GM12878 (cell line): ENCODE results near the gene PDZD2. TPM values are rescaled to one million over a fixed set of nuclear protein-coding genes. Genes with fewer than 3 reads are reported as not detected.

ENCODE experiments used
- ATAC-seq: fragments of 200-7000 bp; cut with Tn5 transposase; 3 replicates; pipeline ENCODE4 v1.9.1; 2020; ENCODE audit warnings: mild to moderate bottlenecking, moderate library complexity
- BruUV-seq: library from RNA; stranded (reverse); fragments of 400-500 nt; replicated peaks from 2 replicates; lab custom pipeline; 2021; lab: Mats Ljungman, UMichigan
- CTCF ChIA-PET: fragments of 300-600 bp; sonication (Branson Sonifier 250); formaldehyde crosslinking; extraction: SDS; loops from one replicate; lab custom pipeline; 2021; ENCODE audit warnings: inconsistent platforms; lab: Yijun Ruan, JAX
- POLR2A ChIA-PET: fragments of 350-600 bp; formaldehyde crosslinking; extraction: SDS; loops from one replicate; lab custom pipeline; 2021; ENCODE audit warnings: inconsistent platforms; lab: Charles Lee
- RAD21 ChIA-PET: fragments of 300-600 bp; sonication (Branson Sonifier 250); formaldehyde crosslinking; loops from one replicate; lab custom pipeline; 2023; ENCODE audit warnings: antibody characterized with exemption; ENCODE audit not compliant: unreplicated experiment; lab: Charles Lee
- SMC1A ChIA-PET: fragments of 300-600 bp; sonication (Branson Sonifier 250); formaldehyde crosslinking; loops from one replicate; lab custom pipeline; 2023; ENCODE audit not compliant: unreplicated experiment, uncharacterized antibody; lab: Charles Lee
- DNase-seq: peaks from one replicate; pipeline ENCODE4 v3.0.0-alpha.2; 2011; ENCODE audit warnings: low read depth, low spot score
- FAIRE-seq: peaks from 3 replicates; lab custom pipeline; 2011; peaks lifted over from hg19 to GRCh38; lab: Jason Lieb, UNC
- H2AFZ ChIP-seq: 2 replicates; pipeline ENCODE4 v1.6.0; 2011; ENCODE audit warnings: low read depth, low read length, control low read depth; ENCODE audit not compliant: control insufficient read depth
- H3K27ac ChIP-seq: 2 replicates; pipeline ENCODE4 v1.5.1; 2011; ENCODE audit warnings: control low read depth; ENCODE audit not compliant: control insufficient read depth, insufficient read depth
- H3K27me3 ChIP-seq, 2 experiments: replicated peaks in 1 of 2; 2 replicates each; pipeline versions ENCODE4 v1.6.0 to v1.6.1; 2011; ENCODE audit warnings: low read length in 1 of 2; ENCODE audit not compliant: control insufficient read depth in 2 of 2, insufficient read depth in 2 of 2
- H3K36me3 ChIP-seq, 2 experiments: 2 replicates each; pipeline ENCODE4 v1.5.1; 2011; ENCODE audit warnings: low read length in 1 of 2; ENCODE audit not compliant: control insufficient read depth in 2 of 2, insufficient read depth in 2 of 2
- H3K4me1 ChIP-seq: 2 replicates; pipeline ENCODE4 v1.6.1; 2011; ENCODE audit warnings: mild to moderate bottlenecking, low read length, moderate library complexity, mixed read lengths; ENCODE audit not compliant: control insufficient read depth, insufficient read depth
- H3K4me2 ChIP-seq: 2 replicates; pipeline ENCODE4 v1.6.0; 2011; ENCODE audit warnings: control low read depth; ENCODE audit not compliant: control insufficient read depth, insufficient read depth
- H3K4me3 ChIP-seq: fragments of 200-600 bp; sonication (generic); 2 replicates; pipeline ENCODE4 v1.5.1; 2016
- H3K79me2 ChIP-seq: 2 replicates; pipeline ENCODE4 v1.6.0; 2011; ENCODE audit warnings: low read length; ENCODE audit not compliant: control insufficient read depth, insufficient read depth
- H3K9ac ChIP-seq: 2 replicates; pipeline ENCODE4 v1.8.0; 2011; ENCODE audit warnings: low read length, control low read depth, mixed read lengths; ENCODE audit not compliant: control insufficient read depth, insufficient read depth
- H3K9me3 ChIP-seq: replicated peaks from 3 replicates; pipeline ENCODE4 v1.5.1; 2011; ENCODE audit warnings: mild to moderate bottlenecking, low read length; ENCODE audit not compliant: control insufficient read depth, insufficient read depth
- H4K20me1 ChIP-seq: 2 replicates; pipeline ENCODE4 v1.6.0; 2011; ENCODE audit not compliant: control insufficient read depth, insufficient read depth
- CHD1 ChIP-seq: IDR thresholded peaks from 2 replicates; pipeline ENCODE4 v1.6.1; 2012; ENCODE audit warnings: low read depth, low read length, improper control_type of control experiment
- CUX1 ChIP-seq: IDR thresholded peaks from 2 replicates; pipeline ENCODE4 v1.6.1; 2012; ENCODE audit warnings: improper control_type of control experiment, low read depth, low read length; ENCODE audit not compliant: insufficient replicate concordance
- HDAC2 ChIP-seq: fragments of 200-600 bp; sonication (generic); IDR thresholded peaks from 2 replicates; pipeline ENCODE4 v1.6.1; 2017
- IKZF2 ChIP-seq, 2 experiments: fragments of 450-650 bp; IDR thresholded peaks; 2 replicates each; pipeline ENCODE4 v1.6.1; 2017; ENCODE audit warnings: mild to moderate bottlenecking in 2 of 2, moderate library complexity in 2 of 2
- IRF3 ChIP-seq: fragments of 450-650 bp; IDR thresholded peaks from 2 replicates; pipeline ENCODE4 v1.6.1; 2014; ENCODE audit warnings: mild to moderate bottlenecking
- NFIC ChIP-seq: IDR thresholded peaks from 2 replicates; pipeline ENCODE4 v1.6.1; 2012; ENCODE audit warnings: low read depth, mild to moderate bottlenecking, inconsistent platforms, low read length, moderate library complexity
- NKRF ChIP-seq: fragments of 450-650 bp; conservative IDR thresholded peaks from 2 replicates; pipeline ENCODE4 v1.6.1; 2017; ENCODE audit warnings: mild to moderate bottlenecking, moderate library complexity
- PAX5 ChIP-seq: IDR thresholded peaks from 2 replicates; pipeline ENCODE4 v1.6.1; 2011; ENCODE audit warnings: low read depth, low read length, borderline replicate concordance
- PBX3 ChIP-seq: IDR thresholded peaks from 2 replicates; pipeline ENCODE4 v1.6.1; 2011; ENCODE audit warnings: mild to moderate bottlenecking, low read depth, low read length, moderate library complexity; ENCODE audit not compliant: insufficient replicate concordance
- PML ChIP-seq: IDR thresholded peaks from 2 replicates; pipeline ENCODE4 v1.6.1; 2012; ENCODE audit warnings: low read length, inconsistent platforms
- POLR2A ChIP-seq: IDR thresholded peaks from 2 replicates; pipeline ENCODE4 v1.6.1; 2011; ENCODE audit warnings: low read depth, mild to moderate bottlenecking, low read length
- RELA ChIP-seq: fragments of 450-650 bp; IDR thresholded peaks from 2 replicates; pipeline ENCODE4 v1.8.0; 2014; ENCODE audit warnings: borderline replicate concordance; ENCODE audit not compliant: partially characterized antibody
- SIX5 ChIP-seq: IDR thresholded peaks from 2 replicates; pipeline ENCODE4 v1.6.1; 2011; ENCODE audit warnings: mild to moderate bottlenecking, low read depth, low read length, moderate library complexity; ENCODE audit not compliant: severe bottlenecking
- SUPT20H ChIP-seq: IDR thresholded peaks from 2 replicates; pipeline ENCODE4 v1.6.1; 2011; ENCODE audit warnings: low read depth, mild to moderate bottlenecking, low read length, moderate library complexity, borderline replicate concordance; ENCODE audit not compliant: control insufficient read depth
- TARDBP ChIP-seq: IDR thresholded peaks from 2 replicates; pipeline ENCODE4 v1.6.1; 2016; ENCODE audit warnings: borderline replicate concordance
- ZNF207 ChIP-seq: fragments of 450-650 bp; IDR thresholded peaks from 2 replicates; pipeline ENCODE4 v1.6.1; 2014; ENCODE audit warnings: antibody characterized with exemption, mild to moderate bottlenecking, borderline replicate concordance
- WGBS: methylation state at CpG from one replicate; pipeline ENCODE4 v1.1.6; 2016; ENCODE audit warnings: low lambda C conversion rate; ENCODE audit not compliant: insufficient replicate concordance, insufficient coverage; ENCODE audit errors: missing lambda C conversion rate; 5-methylcytosine and 5-hydroxymethylcytosine counted together
- in situ Hi-C: fragments of 300-500 bp; cut with MboI; formaldehyde crosslinking; loops from 9 replicates; pipeline ENCODE4 v1.14.3; 2018; ENCODE audit warnings: mixed read lengths
- intact Hi-C: fragments of 100-400 bp; cut with micrococcal nuclease; formaldehyde crosslinking; loops from one replicate; pipeline ENCODE4 v1.14.2; 2022; ENCODE audit not compliant: unreplicated experiment
- polyA plus RNA-seq, 11 experiments: library from polyadenylated mRNA; depleted of rRNA in 4 of 11; unstranded in 6 of 11; stranded (reverse) in 5 of 11; fragments of >200 nt; fragmentation: Nextera tagmentation in 4 of 11; fragmentation: Illumina TruSeq in 1 of 11; extraction: Ambion mirVana in 4 of 11; extraction: Trizol in 1 of 11; gene quantifications; 1 replicate in 1 of 11; 2 replicates in 10 of 11; pipeline versions ENCODE4 v1.2.1 to v1.2.3, GENCODE V29; 2011 to 2016; ENCODE audit warnings: inconsistent platforms in 2 of 11, missing spikeins in 2 of 11, low read depth in 1 of 11
- total RNA-seq, 4 experiments: library from RNA; depleted of rRNA in 3 of 4; stranded (reverse); fragments of >200 nt in 3 of 4; fragmentation: Illumina TruSeq in 1 of 4; extraction: Trizol in 1 of 4; gene quantifications; 2 replicates each; pipeline versions ENCODE4 v1.2.1 to v1.2.3, GENCODE V29; 2013 to 2021

Gene PDZD2
- total and polyA plus RNA-seq, 10 of the 15 experiments (the other 5 are each of a cell fraction or from before 2014, with no cell fraction given): 0.01 to 0.58 (median 0.29) TPM; not detected in 3

GRCh38 chr5:32156635-32157034, 517.7 kb downstream of the PDZD2 start:
- in situ Hi-C loops: no loop called here
- ChIA-PET CTCF (interaction anchor here (1.0 kb wide), 1 partner anchor 16 kb away, joined by 3 read pairs; no protein-coding TSS in a partner anchor), POLR2A (interaction anchor here (0.5 kb wide), 1 partner anchor 637 kb away, joined by 3 read pairs; no protein-coding TSS in a partner anchor), RAD21 (no interaction called here), SMC1A (interaction anchor here (0.6 to 1.6 kb wide), 3 partner anchors 9 to 334 kb away, joined by 3 to 4 read pairs (median 4); no protein-coding TSS in a partner anchor)
- Histone ChIP-seq H3K27ac (no peak overlapping the region), H3K79me2 (peaks cover 89% of the 10 kb centered on the region), H3K36me3 (peaks cover 0 to 22% of the 10 kb centered on the region in 2 experiments; a peak in 2 of 4 replicates), H4K20me1 (peaks cover 4% of the 10 kb centered on the region; the same call in 1 of the 2 replicates), H3K4me2 (no peak overlapping the region), H3K27me3 (no peaks in the 10 kb centered on the region), H3K4me1 (peaks cover 36% of the 10 kb centered on the region), H3K4me3 (no peak overlapping the region), H2AFZ (no peak overlapping the region), H3K9me3 (no peaks in the 10 kb centered on the region), H3K9ac (no peak overlapping the region)
- no peak for ATAC-seq
- no peak for FAIRE-seq
- no peak for DNase-seq
- TF ChIP-seq IKZF2 (IDR thresholded peaks at IDR 0.05): no peak
- no peak for TF ChIP-seq CUX1
- no peak for TF ChIP-seq IRF3
- TF ChIP-seq PAX5: no peak
- TF ChIP-seq SUPT20H: no peak
- TF ChIP-seq PML: no peak
- no peak for TF ChIP-seq RELA
- TF ChIP-seq SIX5: no peak
- no peak for TF ChIP-seq PBX3
- no peak for TF ChIP-seq CHD1
- TF ChIP-seq POLR2A: no peak
- TF ChIP-seq NKRF: no peak
- TF ChIP-seq HDAC2: no peak
- no peak for TF ChIP-seq NFIC
- no peak for TF ChIP-seq ZNF207
- TF ChIP-seq TARDBP: no peak
- WGBS: 94% methylated on average over 9 of the region's 9 CpGs
- BruUV-seq: no TSS peak
- intact Hi-C loops: no loop called here
